ENCODE data around the gene NAA25.

DNA sequence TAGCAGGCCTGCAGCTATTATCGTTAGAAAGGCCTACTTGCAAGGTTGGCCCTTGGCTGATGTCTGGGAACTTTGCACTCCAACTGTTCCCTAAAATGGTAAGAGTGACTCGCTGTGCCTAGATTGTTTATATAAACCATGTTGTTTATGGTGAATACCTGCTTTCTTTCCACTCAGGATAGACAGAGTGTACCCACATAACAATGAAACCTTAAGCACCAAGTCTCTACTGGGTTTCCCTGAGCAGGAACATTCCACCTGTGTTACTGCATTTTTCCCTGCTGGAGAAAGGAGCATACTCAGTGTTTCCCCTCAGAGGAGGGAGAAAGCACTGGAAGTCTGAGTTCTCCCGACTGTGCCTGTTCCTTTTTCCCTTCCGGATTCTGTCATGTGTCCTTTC is 62.6 kb downstream of the NAA25 start:
- TF ChIP-seq, protein P1, sequence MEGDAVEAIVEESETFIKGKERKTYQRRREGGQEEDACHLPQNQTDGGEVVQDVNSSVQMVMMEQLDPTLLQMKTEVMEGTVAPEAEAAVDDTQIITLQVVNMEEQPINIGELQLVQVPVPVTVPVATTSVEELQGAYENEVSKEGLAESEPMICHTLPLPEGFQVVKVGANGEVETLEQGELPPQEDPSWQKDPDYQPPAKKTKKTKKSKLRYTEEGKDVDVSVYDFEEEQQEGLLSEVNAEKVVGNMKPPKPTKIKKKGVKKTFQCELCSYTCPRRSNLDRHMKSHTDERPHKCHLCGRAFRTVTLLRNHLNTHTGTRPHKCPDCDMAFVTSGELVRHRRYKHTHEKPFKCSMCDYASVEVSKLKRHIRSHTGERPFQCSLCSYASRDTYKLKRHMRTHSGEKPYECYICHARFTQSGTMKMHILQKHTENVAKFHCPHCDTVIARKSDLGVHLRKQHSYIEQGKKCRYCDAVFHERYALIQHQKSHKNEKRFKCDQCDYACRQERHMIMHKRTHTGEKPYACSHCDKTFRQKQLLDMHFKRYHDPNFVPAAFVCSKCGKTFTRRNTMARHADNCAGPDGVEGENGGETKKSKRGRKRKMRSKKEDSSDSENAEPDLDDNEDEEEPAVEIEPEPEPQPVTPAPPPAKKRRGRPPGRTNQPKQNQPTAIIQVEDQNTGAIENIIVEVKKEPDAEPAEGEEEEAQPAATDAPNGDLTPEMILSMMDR (IDR thresholded peaks at IDR 0.05) = no peak
- no peak for TF ChIP-seq POLR2A (IDR thresholded peaks at IDR 0.05)

Measured in right lobe of liver (tissue), 4 donors.